Pulmonary artery endothelial cell (primary cell): Measurements from ENCODE around the gene DCTN3. TPM values are rescaled to one million over a fixed set of nuclear protein-coding genes. Genes with fewer than 3 reads are reported as not detected.

Experiments used
- DNase-seq: peaks from one replicate; pipeline ENCODE4 v3.0.0-alpha.2; 2011; ENCODE audit warnings: low read depth, low spot score
- total RNA-seq: library from RNA; depleted of rRNA; stranded (reverse); fragments of >200 nt; gene quantifications from 2 replicates; pipeline ENCODE4 v1.2.3, GENCODE V29; 2014

DCTN3 gene
- total RNA-seq, 1 donor from 2014 or later, result 101 TPM

DNA sequence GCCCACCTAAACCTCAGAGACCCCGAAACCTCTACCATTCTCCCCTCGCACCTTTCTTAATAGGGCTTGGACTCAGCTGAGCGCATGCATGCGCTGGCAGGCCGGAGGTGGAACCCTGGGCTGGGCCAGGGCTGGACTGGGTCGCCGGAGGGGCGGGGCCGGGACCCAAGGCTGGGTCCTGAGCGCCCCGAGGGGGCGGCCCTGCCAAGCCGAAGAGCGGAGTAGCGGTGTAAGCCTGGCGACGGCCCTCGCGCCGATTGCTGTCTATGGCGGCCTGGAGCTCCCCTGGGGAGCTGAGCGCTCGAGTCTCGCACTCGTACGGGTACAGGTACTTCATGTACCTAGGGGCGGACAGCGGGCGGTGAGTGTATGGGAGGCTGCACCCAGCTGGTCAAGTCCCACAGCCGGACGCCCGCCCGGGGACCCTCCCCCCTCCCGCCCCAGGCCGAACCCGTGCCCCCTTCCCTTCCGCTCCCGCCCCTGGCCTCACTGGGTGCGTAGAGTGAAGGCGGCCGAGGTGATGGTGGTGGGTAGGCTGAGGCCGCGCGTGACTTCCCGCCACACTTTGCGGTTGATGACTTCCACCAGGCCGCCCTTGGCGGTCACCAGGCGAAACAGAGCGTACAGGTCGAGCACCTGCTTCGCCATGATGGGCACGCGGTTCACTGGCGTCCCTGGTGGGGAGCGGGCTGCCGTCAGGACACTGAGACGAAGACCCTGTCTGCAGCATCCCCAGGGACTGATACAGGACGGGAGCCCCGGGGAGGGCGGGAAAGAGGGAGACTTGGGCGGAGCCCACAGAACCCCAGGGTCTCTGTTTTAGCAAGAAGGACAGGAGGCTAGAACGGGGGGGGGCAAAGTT, 3.3 kb upstream of the DCTN3 start:
- DNase-seq, result no peak

DNA sequence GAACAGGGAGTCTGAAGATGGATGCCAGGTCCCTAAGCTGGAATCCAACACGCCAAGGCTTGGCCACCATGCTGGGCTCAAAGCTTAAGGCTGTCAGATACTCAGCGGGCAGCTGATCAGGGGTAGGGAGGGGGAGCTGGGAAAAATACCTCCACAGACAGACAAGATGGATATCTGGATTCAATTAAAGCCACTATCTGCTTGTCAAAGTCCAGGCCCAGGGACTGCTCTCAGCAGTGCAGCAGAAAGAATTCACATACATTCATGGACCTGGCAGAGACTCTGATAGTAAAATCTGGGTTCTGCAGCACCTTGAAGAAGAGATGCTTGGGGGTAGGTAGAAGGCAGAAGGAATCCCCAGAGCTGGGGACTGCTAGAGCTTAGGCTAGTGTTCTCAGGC, 5.2 kb downstream of the DCTN3 start:
- no peak for DNase-seq

DNA sequence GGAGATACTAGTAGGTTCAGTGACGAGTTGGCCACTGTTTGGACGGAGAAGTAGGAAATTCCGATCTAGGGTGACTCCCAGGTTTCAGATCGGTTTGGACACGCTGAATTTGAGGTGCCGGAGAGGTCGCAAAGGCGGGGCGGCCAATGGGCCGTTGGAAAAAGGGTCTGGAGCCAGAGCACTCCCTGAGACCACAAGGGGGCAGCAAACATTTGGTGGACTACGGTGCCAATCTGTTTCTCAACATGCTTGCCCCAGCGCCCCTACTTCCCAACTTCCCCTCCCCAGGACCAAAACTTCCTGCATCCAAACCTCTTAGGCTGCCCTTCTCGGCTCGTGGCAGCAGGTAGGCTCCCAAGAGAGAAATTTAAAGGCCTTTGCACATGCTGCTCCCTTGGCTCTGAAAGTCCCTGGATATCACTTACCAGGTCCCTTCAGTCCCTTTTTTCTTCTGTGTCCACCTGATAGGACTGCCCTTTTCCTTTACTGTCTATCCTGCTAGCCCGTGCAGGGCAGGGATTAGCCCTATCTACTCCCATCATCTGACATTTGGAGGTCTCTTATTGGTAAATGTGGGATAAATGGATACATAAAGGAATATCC, 7.4 kb downstream of the DCTN3 start:
- DNase-seq, result peak; percentile 35

DNA sequence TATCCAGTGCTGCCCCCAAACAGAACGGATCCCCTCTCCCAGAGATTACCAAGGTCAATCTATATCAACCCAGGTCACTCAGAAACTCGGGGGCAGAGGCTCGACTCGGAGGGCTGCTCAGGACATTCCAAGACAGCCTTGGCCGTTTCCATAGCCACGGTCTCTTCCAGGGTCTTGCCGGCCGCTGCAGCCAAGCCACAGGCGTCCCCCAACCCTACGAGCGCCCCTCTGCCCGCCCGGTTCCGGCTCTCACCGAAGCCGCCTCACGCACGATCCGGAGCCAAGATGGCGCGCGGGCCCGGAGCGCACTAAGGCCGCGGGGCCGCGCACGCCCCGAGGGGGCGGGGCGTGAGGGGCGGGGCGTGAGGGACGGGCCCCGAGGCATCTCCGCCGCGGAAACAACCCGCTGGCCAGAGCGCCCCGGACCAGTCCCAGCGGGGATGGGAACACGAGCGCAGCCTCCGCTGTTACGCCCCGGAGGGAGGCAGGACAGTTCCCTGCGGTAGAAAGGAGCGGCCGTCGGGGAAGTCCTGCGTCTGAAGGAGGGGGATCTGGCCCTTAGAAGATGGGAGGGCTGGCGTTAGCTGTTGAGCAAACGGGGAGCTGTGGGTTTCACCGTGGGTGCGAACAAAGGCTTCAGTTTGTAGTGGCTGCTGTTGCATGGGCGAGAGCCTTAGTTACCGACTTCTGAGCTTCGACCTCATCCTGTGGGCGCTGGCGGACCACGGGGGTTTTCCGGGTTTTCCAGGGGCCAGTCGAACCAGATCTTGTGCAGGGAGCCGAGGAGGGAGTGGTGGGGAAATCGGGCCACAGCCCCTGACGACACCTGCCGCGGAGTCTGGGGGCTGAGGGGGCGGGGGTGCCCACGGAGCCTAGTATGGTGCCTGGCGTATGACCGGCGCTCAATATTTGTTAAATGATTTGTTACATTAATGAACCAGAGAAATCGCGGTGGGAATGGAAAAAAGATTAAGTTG, 8.2 kb downstream of the DCTN3 start, which contains the start of gene RPP25L:
RPP25L (minus strand) TSS at position 287 of the 977 bp plus-strand sequence. CDS start 801 bp downstream, outside the sequence.
- DNase-seq, result peak; percentile 36

DNA sequence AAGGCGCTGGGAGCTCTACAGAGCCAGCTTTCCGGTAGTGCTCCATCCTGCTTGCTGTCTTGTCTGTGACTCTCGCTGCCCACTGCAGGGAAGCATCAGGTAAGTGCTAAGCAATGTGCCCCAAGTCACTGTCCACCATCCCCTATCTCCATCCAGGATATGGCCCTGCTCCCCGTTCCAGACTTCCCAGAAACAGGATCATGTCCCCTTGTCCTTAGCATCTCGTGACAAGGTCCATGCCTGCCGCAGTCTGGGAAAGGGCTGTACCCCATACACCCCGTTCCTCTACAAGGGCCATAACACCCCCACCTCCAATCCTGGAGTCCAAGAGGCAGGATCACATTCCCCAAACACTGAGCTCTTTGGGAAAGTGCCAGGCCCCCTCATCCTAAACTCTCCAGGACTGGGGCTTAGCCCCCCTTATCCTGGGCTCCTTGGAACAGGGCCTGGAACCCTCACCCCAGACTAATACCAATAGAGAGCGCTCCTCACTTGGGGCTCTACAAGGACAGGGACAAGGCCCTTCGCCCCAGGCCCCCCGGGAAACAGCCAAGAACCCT, 9.0 kb downstream of the DCTN3 start:
- no peak for DNase-seq

DNA sequence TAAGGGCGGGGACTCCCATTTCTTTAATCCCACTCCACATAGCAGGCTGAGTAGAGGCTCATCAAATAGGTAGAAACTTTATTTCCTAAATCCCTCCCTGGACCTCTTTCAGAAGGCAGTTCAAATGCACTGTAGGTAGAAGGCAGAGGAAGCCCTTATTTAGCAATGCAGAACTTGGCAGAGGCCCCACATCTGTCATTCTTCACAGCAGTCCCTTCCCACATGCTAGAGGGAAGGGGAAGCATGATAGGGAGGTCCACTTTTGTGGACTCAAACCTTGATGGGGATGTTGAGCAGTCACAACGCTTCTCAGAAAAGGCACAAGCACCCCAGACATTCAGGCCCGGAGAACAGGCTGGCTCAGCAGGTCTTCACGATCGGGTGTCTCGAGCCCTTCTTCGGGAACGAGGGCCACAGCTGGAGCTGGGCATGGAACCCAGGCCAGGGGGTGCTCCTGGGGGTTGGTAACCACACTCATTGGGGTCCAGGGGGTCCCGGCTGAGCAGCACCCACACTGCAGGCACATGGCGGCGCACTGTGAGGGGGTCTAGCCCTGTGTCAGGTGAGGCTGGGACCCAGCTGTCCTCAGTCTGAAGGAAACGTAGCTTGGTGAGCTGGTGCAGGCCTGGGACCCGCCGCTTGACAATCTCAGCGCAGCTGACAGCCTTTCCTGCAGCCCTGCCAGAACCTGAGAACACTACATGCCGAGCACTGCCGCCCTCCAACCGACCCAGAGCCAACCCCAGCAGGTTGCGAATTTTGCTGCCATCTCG, 9.7 kb downstream of the DCTN3 start:
- DNase-seq, result no peak

DNA sequence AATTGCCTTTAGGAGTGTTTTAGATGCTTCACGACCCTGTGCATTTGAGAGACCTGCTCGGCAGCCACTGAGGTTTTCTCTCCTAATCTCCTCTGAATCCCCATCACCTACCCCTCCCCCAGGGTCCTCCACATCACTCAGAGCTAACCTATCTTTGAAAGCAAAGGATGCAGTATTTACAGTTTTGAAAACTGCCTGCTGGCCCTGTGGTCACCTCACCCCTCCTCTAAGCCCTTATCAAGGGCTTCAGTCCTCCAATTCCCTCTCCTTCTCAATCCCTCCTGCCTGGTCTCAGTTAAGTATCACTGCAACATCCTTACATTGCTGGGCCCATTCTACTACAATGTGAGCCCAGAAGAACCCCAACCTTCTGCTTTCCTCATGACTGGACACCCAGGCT, 13.0 kb downstream of the DCTN3 start:
- no peak for DNase-seq

DNA sequence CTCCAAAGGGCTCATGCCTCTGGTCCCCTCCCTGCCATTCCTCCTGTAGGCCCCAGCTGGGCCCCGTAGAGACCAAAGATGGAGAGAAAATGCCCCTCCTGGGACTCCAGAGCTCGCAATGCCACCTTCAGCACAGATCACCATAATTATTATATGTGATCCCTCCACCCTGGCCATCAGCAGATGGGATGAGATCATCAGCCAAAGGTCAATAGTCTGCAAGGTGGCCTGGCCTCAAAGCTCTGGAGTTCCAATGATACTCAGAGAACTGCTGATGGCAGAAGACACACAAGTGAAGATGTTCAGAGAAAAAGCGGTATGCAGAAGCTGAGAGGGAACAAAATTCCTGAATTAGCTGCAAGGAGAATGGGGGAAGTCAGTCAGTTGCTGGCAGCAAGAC, 13.4 kb downstream of the DCTN3 start:
- DNase-seq, result no peak

DNA sequence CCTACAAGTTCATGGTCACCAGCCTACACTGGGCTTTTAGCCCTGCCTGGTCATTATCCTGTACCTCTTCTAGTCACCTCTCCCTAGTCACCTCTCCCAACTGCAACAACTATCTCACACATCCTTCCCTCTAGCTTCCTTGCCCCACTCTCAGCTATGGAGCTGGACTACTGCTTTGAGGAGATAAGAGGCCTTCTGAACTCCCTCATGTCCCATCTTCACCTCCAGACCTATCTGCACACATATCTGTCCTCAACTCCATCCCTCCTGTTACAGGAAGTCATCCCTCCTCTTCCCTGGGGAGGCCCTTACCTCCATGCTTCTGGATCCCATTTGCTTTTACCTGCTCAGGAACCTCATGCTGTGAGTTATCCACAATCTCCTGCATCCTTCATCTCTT, 14.1 kb downstream of the DCTN3 start:
- DNase-seq, result no peak

DNA sequence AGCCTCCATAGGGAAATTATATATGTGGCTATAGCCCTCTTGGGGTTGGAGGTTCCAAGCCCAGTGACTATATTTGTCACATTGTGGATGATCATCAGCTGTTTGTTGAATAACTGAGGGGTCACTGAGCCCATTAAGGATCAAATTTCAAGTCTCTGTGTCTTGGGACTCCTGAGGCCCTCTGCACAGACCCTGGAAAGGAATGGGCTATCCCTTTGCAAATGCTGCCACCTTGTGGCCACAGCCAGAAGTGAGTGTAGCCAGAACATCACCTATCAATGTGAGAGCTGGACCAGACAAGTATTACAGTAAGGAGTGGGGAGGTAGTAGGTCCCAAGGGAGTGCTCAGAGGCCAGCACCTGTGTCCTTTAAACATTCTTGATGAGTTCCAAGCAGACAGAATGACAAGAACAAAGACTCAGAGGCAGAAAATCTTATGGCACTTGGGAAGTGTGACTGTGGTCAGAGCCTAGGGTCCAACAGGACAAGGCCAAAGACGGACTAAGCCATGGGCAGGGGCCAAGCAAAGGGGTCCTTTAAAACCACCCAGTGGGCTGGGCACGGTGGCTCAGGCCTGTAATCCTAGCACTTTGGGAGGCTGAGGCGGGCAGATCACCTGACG, 16.6 kb downstream of the DCTN3 start:
- DNase-seq, result no peak

DNA sequence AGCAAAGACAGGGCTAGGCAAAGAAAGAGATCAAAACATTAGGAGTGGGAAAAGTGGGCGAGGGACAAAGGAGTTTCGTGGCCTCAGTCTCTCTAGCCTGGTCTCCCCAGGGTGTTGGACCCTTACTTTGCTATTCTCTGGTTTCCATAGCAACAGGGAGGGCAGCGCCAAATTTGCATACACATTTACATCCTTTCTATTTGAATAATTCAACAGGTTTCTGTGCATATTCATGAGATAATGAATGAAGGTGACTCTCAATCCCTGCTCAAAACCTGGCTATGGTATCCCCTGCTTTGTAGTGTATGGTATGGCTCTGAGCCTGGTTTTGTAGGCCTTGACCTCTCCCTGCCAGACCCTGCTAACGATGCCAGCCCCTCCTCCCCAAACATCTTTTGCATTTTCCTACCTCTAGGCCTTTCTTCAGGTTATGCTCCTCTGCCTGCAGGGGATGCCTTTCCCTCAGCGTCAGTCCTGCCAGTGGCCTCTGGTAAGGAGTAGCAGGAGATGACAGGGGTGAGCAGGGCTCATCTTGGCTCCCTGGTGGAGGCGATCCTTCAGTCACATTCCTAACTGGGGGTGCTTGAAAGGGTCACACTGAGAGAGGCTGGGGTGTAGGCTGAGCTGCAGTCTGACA, 18.2 kb downstream of the DCTN3 start:
- DNase-seq, result no peak

DNA sequence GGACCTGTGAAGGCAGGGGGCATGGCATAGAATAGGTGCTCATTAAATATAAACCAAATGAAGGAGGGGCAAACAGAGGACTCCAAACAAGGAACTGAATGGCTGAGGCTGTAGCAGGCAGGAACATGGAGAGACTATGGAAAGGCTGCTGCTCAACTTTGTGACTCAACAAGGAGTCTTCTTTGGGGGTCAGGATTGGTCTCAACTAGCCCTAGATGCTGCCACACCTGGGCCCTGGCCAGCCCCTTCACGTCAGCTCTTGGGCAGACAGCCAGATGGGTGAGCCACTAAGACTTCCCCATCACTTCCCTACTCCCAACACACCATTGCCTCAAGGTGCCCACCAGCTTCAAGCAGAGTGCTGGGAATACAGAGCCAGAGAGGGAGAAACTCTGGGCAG, 19.4 kb downstream of the DCTN3 start:
- no peak for DNase-seq

DNA sequence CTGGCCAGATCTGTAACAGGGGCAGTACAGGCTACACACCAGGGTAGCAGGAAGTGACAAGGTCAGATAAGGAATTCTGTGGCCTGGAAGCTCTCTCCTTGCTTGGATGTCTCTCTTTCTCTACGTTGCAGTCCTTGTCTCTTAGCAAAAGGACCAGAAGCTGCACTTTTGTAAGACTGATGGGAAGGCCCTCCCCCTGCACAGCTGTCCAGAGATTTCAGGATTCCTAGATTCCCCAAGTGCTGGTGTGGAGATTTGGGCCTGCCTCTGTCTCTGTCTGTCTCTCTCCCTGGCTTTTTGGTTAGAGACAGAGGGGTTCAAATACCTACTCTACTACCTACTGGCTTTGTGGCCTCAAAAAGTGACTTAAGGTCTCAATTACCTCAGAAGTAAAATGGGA, 20.7 kb downstream of the DCTN3 start:
- DNase-seq, result no peak

DNA sequence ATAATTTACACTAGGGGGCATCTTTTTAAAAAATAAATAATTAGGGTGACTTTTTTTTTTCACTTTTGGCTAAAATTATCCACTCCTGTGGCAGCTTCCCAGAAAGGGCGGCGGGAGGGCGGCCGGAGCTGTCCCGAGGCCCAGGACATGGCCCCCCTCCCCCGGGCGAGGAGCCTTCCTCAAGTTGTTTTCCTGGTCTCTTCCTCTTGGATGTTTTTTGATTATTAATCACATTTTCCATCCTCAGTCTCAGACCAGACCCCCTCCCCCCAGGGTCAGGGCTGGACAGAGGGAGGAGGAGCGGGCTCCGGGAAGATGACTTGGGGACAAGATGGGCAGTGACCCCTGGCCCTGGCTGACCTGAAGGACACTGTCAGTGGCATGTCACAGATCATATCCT, 26.1 kb downstream of the DCTN3 start:
- DNase-seq, result no peak

DNA sequence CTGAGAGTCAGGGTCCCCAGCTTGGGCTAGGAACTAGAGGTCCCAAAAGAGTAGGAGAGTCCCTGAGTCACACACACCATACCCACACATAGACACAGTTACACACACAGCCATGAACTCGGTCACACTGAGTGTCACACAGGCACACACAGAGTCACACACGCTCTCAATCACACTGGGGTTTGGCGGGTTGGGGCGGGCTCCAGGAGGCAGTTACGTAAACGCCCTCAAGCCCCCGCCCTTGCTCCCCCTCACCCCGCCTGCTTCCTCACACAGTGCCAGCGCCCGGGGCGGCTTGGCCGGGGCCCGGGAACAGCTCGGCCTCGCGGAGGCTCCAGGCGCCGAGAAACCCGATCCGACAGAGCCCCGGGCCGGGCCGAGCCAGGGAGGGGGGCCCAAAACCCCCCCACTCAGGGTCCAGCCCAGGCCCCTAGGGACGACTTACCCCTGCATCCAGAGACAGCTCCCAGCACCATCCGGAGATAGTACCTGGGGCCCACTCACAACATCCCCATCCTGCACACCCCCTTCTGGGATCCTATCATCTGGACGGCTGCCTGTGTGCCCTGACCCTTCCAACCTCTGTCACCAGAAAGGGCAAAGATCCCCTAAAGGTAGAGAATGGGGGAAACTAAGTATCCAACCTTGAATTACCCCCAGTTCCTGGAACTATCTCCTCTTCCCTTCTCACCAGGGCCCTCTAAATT, 27.2 kb downstream of the DCTN3 start:
- no peak for DNase-seq

DNA sequence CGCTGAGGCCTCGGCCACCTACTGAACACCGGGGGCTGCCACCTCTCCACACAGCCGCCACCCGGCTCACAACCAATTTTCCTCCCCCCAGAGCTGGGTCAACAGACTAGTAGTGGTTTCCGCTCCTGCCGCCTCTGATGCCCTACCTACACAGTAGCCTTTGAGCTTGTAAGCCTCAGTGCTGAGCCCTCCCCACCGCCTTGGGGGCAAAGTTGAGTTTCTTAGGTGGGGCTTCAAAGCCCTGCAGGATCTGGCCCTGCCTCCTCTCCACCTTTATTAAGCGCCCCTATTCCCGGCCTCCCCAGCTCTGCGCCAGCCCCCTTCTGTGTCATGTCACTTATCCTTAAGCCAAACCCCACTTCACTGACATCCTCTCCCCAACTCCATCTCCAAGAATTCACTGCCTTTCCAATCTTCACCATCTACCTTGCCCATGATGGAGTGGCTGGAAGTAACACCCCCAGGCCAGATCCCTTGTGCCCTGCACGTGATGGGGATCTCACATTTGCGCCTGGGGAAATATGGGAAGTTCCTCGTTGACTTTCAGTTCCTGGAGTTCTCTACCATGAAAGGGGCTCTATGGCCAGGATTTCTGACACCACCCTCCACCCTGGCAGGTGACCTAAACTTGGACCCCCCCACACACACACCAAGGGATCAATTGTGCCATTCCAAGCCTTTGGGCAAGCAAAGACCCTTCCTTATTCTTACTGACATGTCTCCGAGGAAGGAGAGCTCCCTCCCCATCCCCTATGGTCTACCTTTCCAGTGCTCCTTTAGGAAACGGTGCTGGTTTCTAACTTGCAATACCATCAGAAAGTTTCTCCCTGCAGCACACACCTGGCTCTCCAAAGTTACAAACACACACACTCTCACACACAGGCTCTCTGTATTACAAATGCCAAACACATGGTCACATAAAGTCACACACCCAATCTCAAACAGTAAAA, 28.1 kb downstream of the DCTN3 start:
- no peak for DNase-seq

DNA sequence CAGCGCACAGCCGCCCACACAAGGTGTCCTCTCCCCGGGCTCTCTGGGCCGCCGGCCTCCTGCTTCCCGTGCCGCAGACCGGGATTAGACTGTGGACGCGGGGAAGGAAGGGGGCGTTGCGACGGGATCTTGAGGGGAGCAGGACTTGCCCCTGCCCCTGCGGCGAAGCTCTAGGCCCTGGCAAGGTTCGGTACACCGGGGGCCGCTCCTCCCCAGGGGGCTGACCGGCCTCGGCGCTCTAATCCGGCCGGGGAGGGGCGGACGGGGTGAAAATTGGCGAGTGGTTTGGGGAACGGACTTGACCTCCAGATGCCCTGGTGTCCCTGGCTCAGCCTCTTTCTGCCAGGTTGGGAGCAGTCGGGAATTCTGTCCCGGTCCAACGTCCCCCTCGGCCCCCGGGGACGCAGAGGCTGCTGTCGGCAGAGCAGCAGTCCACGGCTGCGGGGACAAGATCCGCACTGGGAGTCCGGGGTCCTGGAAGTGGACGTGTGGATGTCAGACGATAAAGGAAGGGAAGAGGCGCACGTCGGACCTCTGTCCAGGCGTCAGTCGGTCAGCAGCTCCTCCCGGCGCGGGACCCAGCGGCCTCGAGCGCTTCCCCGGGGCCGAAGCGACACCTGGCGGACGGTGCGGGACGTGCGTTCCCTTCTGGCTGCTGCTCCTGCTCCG, 28.9 kb downstream of the DCTN3 start:
- DNase-seq, result no peak
